Peyer's patch (tissue), 4 donors: ENCODE data around the gene SCN1B. TPM values are rescaled to one million over a fixed set of nuclear protein-coding genes. Genes with fewer than 3 reads are reported as not detected.

ENCODE experiments used
- DNase-seq, 3 donors: peaks; one replicate each; pipeline ENCODE4 v3.0.0-alpha.2; 2017 to 2019
- H3K27ac ChIP-seq, 4 donors: fragments of 200-600 bp; sonication (generic); one replicate each; pipeline ENCODE4 v1.5.1; 2016 to 2019
- H3K27me3 ChIP-seq, 2 donors: fragments of 200-600 bp; sonication (generic); one replicate each; pipeline ENCODE4 v1.5.1; 2019
- H3K36me3 ChIP-seq, 3 donors: fragments of 200-600 bp; sonication (generic); one replicate each; pipeline ENCODE4 v1.5.1; 2016 to 2019
- H3K4me1 ChIP-seq, 4 donors: fragments of 200-600 bp; sonication (generic); one replicate each; pipeline ENCODE4 v1.5.1; 2016 to 2019
- H3K4me3 ChIP-seq, 4 donors: fragments of 200-600 bp; sonication (generic); 1 replicate in 3 of 4; 2 replicates in 1 of 4; pipeline ENCODE4 v1.5.1; 2016 to 2019; ENCODE audit warnings: mild to moderate bottlenecking in 1 of 4
- H3K9me3 ChIP-seq, 4 donors: fragments of 200-600 bp; sonication (generic); one replicate each; pipeline ENCODE4 v1.5.1; 2016 to 2019; ENCODE audit warnings: mild to moderate bottlenecking in 1 of 4
- CTCF ChIP-seq, 6 experiments: fragments of 450-650 bp in 4 of 6; fragments of 200-600 bp in 2 of 6; sonication (generic) in 1 of 6; IDR thresholded peaks; one replicate each; pipeline ENCODE4 v1.5.1; 2017 to 2019; ENCODE audit warnings: antibody characterized with exemption in 6 of 6, mild to moderate bottlenecking in 3 of 6, moderate library complexity in 1 of 6
- POLR2A ChIP-seq, 2 donors: fragments of 450-650 bp; IDR thresholded peaks; one replicate each; pipeline ENCODE4 v1.5.1; 2017; ENCODE audit warnings: antibody characterized with exemption in 2 of 2, mild to moderate bottlenecking in 2 of 2, moderate library complexity in 2 of 2
- total RNA-seq, 4 donors: library from RNA; depleted of rRNA; stranded (reverse); fragments of >200 nt; gene quantifications; one replicate each; pipeline ENCODE4 v1.1.0, GENCODE V29; 2016

SCN1B gene
- total RNA-seq, 4 donors from 2014 or later: 2.8 to 9.1 (median 5.1) TPM

GRCh38 chr19:35009424-35010415, 20.6 kb upstream of the SCN1B start:
- DNase-seq: no peak
- H3K27me3 ChIP-seq: no peaks in the 10 kb centered on the region
- no peak for TF ChIP-seq POLR2A (IDR thresholded peaks at IDR 0.05)
- no peak for TF ChIP-seq CTCF (IDR thresholded peaks at IDR 0.05)
- H3K27ac ChIP-seq: peak overlapping the region in 2 of 4 donors; percentile 3 to 22
- peaks cover 0 to 63% (median 17%) of the 10 kb centered on the region in 4 donors for H3K4me1 ChIP-seq
- H3K4me3 ChIP-seq: no peak overlapping the region
- peaks cover 0 to 27% (median 0%) of the 10 kb centered on the region in 3 donors for H3K36me3 ChIP-seq
- no peaks in the 10 kb centered on the region for H3K9me3 ChIP-seq

GRCh38 chr19:35011091-35011689, 19.1 kb upstream of the SCN1B start:
- Histone ChIP-seq H3K27me3 (no peaks in the 10 kb centered on the region), H3K4me1 (peaks cover 0 to 48% (median 17%) of the 10 kb centered on the region in 4 donors), H3K4me3 (no peak overlapping the region), H3K36me3 (peaks cover 0 to 37% (median 0%) of the 10 kb centered on the region in 3 donors), H3K9me3 (no peaks in the 10 kb centered on the region), H3K27ac (peak overlapping the region in 3 of 4 donors; percentile 9 to 55 (median 22))
- peak in 2 of 3 donors; percentile 37 to 62 for DNase-seq
- TF ChIP-seq CTCF (IDR thresholded peaks at IDR 0.05): no peak
- TF ChIP-seq POLR2A (IDR thresholded peaks at IDR 0.05): no peak

- Histone ChIP-seq H3K4me3 (no peak overlapping the region), H3K9me3 (no peaks in the 10 kb centered on the region), H3K36me3 (peaks cover 0 to 45% (median 0%) of the 10 kb centered on the region in 3 donors), H3K27me3 (no peaks in the 10 kb centered on the region), H3K4me1 (peaks cover 0 to 42% (median 17%) of the 10 kb centered on the region in 4 donors), H3K27ac (peak overlapping the region; percentile 4 to 69 (median 16))
- TF ChIP-seq CTCF (IDR thresholded peaks at IDR 0.05) (no peak), POLR2A (IDR thresholded peaks at IDR 0.05) (no peak)
- DNase-seq: no peak
Measured at GRCh38 chr19:35011737-35012682, 18.3 kb upstream of the SCN1B start.

- H3K4me3 ChIP-seq: no peak overlapping the region
- H3K9me3 ChIP-seq: no peaks in the 10 kb centered on the region
- no peaks in the 10 kb centered on the region for H3K27me3 ChIP-seq
- peaks cover 0 to 32% (median 17%) of the 10 kb centered on the region in 4 donors for H3K4me1 ChIP-seq
- DNase-seq: peak; percentile 75 to 87 (median 85)
- peak overlapping the region in 3 of 4 donors; percentile 24 to 69 (median 54) for H3K27ac ChIP-seq
- H3K36me3 ChIP-seq: peaks cover 0 to 57% (median 0%) of the 10 kb centered on the region in 3 donors
- peak; percentile 93 to 99 (median 96) for TF ChIP-seq CTCF (IDR thresholded peaks at IDR 0.05)
- peak in 1 of 2 donors; percentile 19 for TF ChIP-seq POLR2A (IDR thresholded peaks at IDR 0.05)
Measured at GRCh38 chr19:35013041-35013819, 17.0 kb upstream of the SCN1B start.
